Colon (tissue), 2 donors: ENCODE measurements around the gene HOXC4.
"Not testable (repeated sequence)": the region's sequence is repeated elsewhere in the genome, so short reads cannot be mapped to it uniquely, and the experiment has no call there.

Experiments
- FAIRE-seq: peaks from 2 replicates; lab custom pipeline; 2012; peaks lifted over from hg19 to GRCh38; lab: Jason Lieb, UNC
- donor health status: control.
- donor health status: control.

Gene HOXC4

GRCh38 chr12:54041097-54041690 is 12.4 kb upstream of the HOXC4 start:
- no peak for FAIRE-seq

- not testable (repeated sequence) for FAIRE-seq
These were observed 11.6 kb upstream of the HOXC4 start for GRCh38 chr12:54042033-54042432.

- no peak for FAIRE-seq
These were observed 10.4 kb upstream of the HOXC4 start for GRCh38 chr12:54042970-54043853.

- no peak for FAIRE-seq
These were observed 9.1 kb upstream of the HOXC4 start for GRCh38 chr12:54044425-54045103.

GRCh38 chr12:54045401-54045800 is 8.2 kb upstream of the HOXC4 start:
- no peak for FAIRE-seq

GRCh38 chr12:54045868-54046521 is 7.6 kb upstream of the HOXC4 start:
- no peak for FAIRE-seq

GRCh38 chr12:54046809-54047159 is 6.9 kb upstream of the HOXC4 start:
- FAIRE-seq: no peak

GRCh38 chr12:54047160-54047963 is 6.3 kb upstream of the HOXC4 start:
- FAIRE-seq: no peak

GRCh38 chr12:54047964-54048303 is 5.7 kb upstream of the HOXC4 start:
- no peak for FAIRE-seq

GRCh38 chr12:54048406-54049093 is 5.1 kb upstream of the HOXC4 start:
- no peak for FAIRE-seq

GRCh38 chr12:54049108-54049507 is 4.5 kb upstream of the HOXC4 start:
- FAIRE-seq: no peak

GRCh38 chr12:54050482-54050810 is 3.2 kb upstream of the HOXC4 start:
- FAIRE-seq: no peak

- no peak for FAIRE-seq
These were observed 2.4 kb upstream of the HOXC4 start for GRCh38 chr12:54051026-54051842.

- no peak for FAIRE-seq
These were observed 1.7 kb upstream of the HOXC4 start for GRCh38 chr12:54051874-54052437.

GRCh38 chr12:54052438-54053002 is 1.1 kb upstream of the HOXC4 start:
- FAIRE-seq: no peak

- no peak for FAIRE-seq
These were observed 458 bp upstream of the HOXC4 start for GRCh38 chr12:54053003-54053750.

- FAIRE-seq: no peak
These were observed 1.1 kb downstream of the HOXC4 start for GRCh38 chr12:54054742-54055194.

GRCh38 chr12:54055552-54055951 is 1.9 kb downstream of the HOXC4 start:
- FAIRE-seq: no peak

GRCh38 chr12:54056110-54056509 is 2.5 kb downstream of the HOXC4 start:
- FAIRE-seq: no peak
